HFFc6 (cell line): ENCODE results near the gene PAQR5. TPM values are rescaled to one million over a fixed set of nuclear protein-coding genes. Genes with fewer than 3 reads are reported as not detected.

Experiments
- DNase-seq: peaks from one replicate; pipeline ENCODE4 v3.0.0-alpha.2; 2018
- H3K27ac Mint-ChIP-seq: 2 replicates; pipeline ENCODE4 v1.8.0; 2020; ENCODE audit warnings: mild to moderate bottlenecking, mixed read lengths
- H3K27me3 Mint-ChIP-seq: 2 replicates; pipeline ENCODE4 v1.8.0; 2021; ENCODE audit warnings: mild to moderate bottlenecking, moderate library complexity, mixed read lengths; ENCODE audit not compliant: insufficient read depth
- H3K36me3 Mint-ChIP-seq: 2 replicates; pipeline ENCODE4 v1.8.0; 2021; ENCODE audit warnings: low read depth, mixed read lengths
- H3K4me1 Mint-ChIP-seq: 2 replicates; pipeline ENCODE4 v1.8.0; 2020; ENCODE audit warnings: low read depth, mixed read lengths
- H3K4me3 Mint-ChIP-seq: 2 replicates; pipeline ENCODE4 v1.8.0; 2020; ENCODE audit warnings: mild to moderate bottlenecking, moderate library complexity, mixed read lengths
- H3K9me3 Mint-ChIP-seq: 2 replicates; pipeline ENCODE4 v1.8.0; 2020; ENCODE audit warnings: mild to moderate bottlenecking, mixed read lengths
- CTCF ChIP-seq: fragments of 200-600 bp; sonication (generic); IDR thresholded peaks from 2 replicates; pipeline ENCODE4 v1.5.0; 2021; ENCODE audit warnings: antibody characterized with exemption, mild to moderate bottlenecking
- total RNA-seq, 6 experiments: library from RNA; stranded (reverse); fragmentation: NEBNext Ultra II Directional; extraction: Animal tissue kit (Norgen Biotek cat#: 25700); gene quantifications; 2 replicates in 1 of 6; 3 replicates in 5 of 6; pipeline ENCODE4 v1.2.3, GENCODE V29; 2021

PAQR5 gene
- total RNA-seq, 6 experiments from 2014 or later = 1.3 to 2.2 (median 1.6) TPM

GRCh38 chr15:69412701-69413100 lies 114.0 kb downstream of the PAQR5 start:
- Mint-ChIP-seq H3K27ac (peak overlapping the region; percentile 96; the same call in 1 of the 2 replicates), H3K4me1 (peaks cover 29% of the 10 kb centered on the region)

GRCh38 chr15:69413822-69414700 lies 115.3 kb downstream of the PAQR5 start, which contains the start of gene KIF23:
TSS of gene KIF23 (plus strand) at chr15:69414349. CDS start at chr15:69414466, 117 bp downstream.
- no peak; the same call in 1 of the 2 replicates for TF ChIP-seq CTCF
- peak within 1 kb of the TSS; percentile 96 for H3K27ac Mint-ChIP-seq
- H3K27me3 Mint-ChIP-seq = no peaks in the 10 kb centered on the region
- no peaks in the 10 kb centered on the region for H3K9me3 Mint-ChIP-seq
- peaks cover 16% of the 10 kb centered on the region for H3K36me3 Mint-ChIP-seq
- H3K4me3 Mint-ChIP-seq = peak within 1 kb of the TSS; percentile 98
- H3K4me1 Mint-ChIP-seq = peaks cover 33% of the 10 kb centered on the region
- peak; percentile 95 for DNase-seq

More at GRCh38 chr15:69412701-69413100, 114.0 kb downstream of the PAQR5 start:
- no peaks in the 10 kb centered on the region for H3K27me3 Mint-ChIP-seq
- no peak for TF ChIP-seq CTCF
- no peaks in the 10 kb centered on the region for H3K9me3 Mint-ChIP-seq
- peak overlapping the region; percentile 98 for H3K4me3 Mint-ChIP-seq
- DNase-seq = no peak
- H3K36me3 Mint-ChIP-seq = peaks cover 9% of the 10 kb centered on the region; the same call in 1 of the 2 replicates

- Mint-ChIP-seq H3K9me3 (no peaks in the 10 kb centered on the region), H3K36me3 (peaks cover 22% of the 10 kb centered on the region), H3K4me3 (peak overlapping the region; percentile 88), H3K27ac (peak overlapping the region; percentile 84), H3K27me3 (no peaks in the 10 kb centered on the region), H3K4me1 (peaks cover 40% of the 10 kb centered on the region)
- TF ChIP-seq CTCF = no peak
- DNase-seq = peak; percentile 88
Observed at GRCh38 chr15:69414701-69415167, 116.0 kb downstream of the PAQR5 start.

- Mint-ChIP-seq H3K4me1 (peaks cover 40% of the 10 kb centered on the region), H3K27ac (peak overlapping the region; percentile 84), H3K27me3 (no peaks in the 10 kb centered on the region), H3K4me3 (peak overlapping the region; percentile 88), H3K36me3 (peaks cover 23% of the 10 kb centered on the region), H3K9me3 (no peaks in the 10 kb centered on the region)
- no peak for DNase-seq
- TF ChIP-seq CTCF = no peak
Observed at GRCh38 chr15:69415381-69415780, 116.7 kb downstream of the PAQR5 start.

- Mint-ChIP-seq H3K4me1 (peaks cover 54% of the 10 kb centered on the region), H3K27ac (peak overlapping the region; percentile 46), H3K36me3 (peaks cover 32% of the 10 kb centered on the region), H3K4me3 (peak overlapping the region; percentile 40), H3K9me3 (no peaks in the 10 kb centered on the region), H3K27me3 (no peaks in the 10 kb centered on the region)
- no peak for TF ChIP-seq CTCF
- DNase-seq = peak; percentile 66
Observed at GRCh38 chr15:69417581-69417980, 118.9 kb downstream of the PAQR5 start.
